Left ventricle myocardium superior (tissue), 1 donor: ENCODE data around the gene PAPPA2. TPM values are rescaled to one million over a fixed set of nuclear protein-coding genes. Genes with fewer than 3 reads are reported as not detected.
A peak's percentile ranks its signal among the peaks of the same experiment; 100 is the strongest.
"Not testable (repeated sequence)": the region's sequence is repeated elsewhere in the genome, so short reads cannot be mapped to it uniquely, and the experiment has no call there.

Source experiments
- ATAC-seq: fragments of 200-7000 bp; cut with Tn5 transposase; one replicate; pipeline ENCODE4 v1.9.1; 2020; ENCODE audit warnings: mild to moderate bottlenecking, moderate library complexity
- DNase-seq: peaks from one replicate; pipeline ENCODE4 v3.0.0-alpha.2; 2020
- intact Hi-C: fragments of 100-400 bp; cut with micrococcal nuclease; formaldehyde crosslinking; loops from one replicate; pipeline ENCODE4 v1.11.0; 2022
- total RNA-seq: library from RNA; stranded (reverse); fragmentation: NEBNext Ultra II Directional; extraction: Animal tissue kit (Norgen Biotek cat#: 25700); gene quantifications from one replicate; pipeline ENCODE4 v1.2.1, GENCODE V29; 2021
- donor health status: DM: no; HTN: yes; CAD: no; lungs with severe emphysema.

Gene PAPPA2
- total RNA-seq, 1 donor from 2014 or later, result 0.45 TPM

GRCh38 chr1:176702901-176703300 lies 239.9 kb downstream of the PAPPA2 start:
- intact Hi-C loops, result no loop called here
- DNase-seq (no peak), ATAC-seq (no peak)

DNA sequence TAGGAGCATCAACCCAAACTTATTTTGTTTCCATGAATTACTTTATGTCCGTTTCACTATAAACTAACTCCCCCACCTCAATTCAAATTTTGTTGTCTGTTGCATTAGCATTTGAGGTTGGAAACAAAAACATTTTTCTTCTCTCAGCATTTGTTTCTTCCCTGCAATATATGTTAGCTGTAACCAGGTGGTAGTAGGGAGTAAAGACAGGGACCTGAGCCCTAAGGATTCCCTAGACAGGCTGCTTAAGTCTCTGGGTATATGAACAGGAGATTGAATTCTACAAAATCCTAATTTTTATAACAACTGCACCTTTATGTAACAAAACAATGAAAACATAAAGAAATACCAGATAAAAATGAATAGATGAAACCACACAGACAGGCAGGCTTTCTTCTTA lies 242.6 kb downstream of the PAPPA2 start:
- DNase-seq, result no peak
- intact Hi-C loops, result no loop called here
- ATAC-seq, result no peak

- DNase-seq (no peak), ATAC-seq (peak; percentile 61)
- intact Hi-C loops, result no loop called here
Observed at GRCh38 chr1:176717066-176717750, 254.2 kb downstream of the PAPPA2 start.

- DNase-seq (no peak), ATAC-seq (no peak)
- intact Hi-C loops, result no loop called here
Observed at GRCh38 chr1:176719447-176719846, 256.5 kb downstream of the PAPPA2 start.

- intact Hi-C loops, result no loop called here
- ATAC-seq, result no peak
- DNase-seq, result no peak
Observed at GRCh38 chr1:176720838-176721237, 257.9 kb downstream of the PAPPA2 start.

GRCh38 chr1:176733661-176734060 lies 270.7 kb downstream of the PAPPA2 start:
- DNase-seq (no peak), ATAC-seq (no peak)
- intact Hi-C loops, result no loop called here

GRCh38 chr1:176735201-176735600 lies 272.2 kb downstream of the PAPPA2 start:
- DNase-seq (no peak), ATAC-seq (no peak)
- intact Hi-C loops, result no loop called here

DNA sequence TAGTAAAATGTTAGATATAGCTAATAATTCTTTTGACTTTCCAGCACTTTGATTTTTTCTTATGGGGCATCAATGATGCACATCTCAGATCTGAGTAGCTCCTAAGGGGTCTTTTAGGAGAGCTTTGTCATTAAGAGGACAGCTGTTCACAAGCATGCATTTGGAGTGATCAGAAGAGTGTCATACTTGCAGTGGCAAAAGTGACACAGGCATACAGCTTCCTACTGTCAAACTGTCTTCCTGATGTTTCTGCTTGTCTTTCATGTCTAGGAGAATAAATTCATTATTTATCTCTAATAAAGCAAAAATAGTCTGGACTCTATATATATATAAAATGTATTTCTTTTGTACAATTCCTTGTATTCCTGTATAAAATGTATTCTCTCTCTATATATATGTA lies 273.0 kb downstream of the PAPPA2 start:
- no peak for DNase-seq
- no peak for ATAC-seq
- intact Hi-C loops, result no loop called here

DNA sequence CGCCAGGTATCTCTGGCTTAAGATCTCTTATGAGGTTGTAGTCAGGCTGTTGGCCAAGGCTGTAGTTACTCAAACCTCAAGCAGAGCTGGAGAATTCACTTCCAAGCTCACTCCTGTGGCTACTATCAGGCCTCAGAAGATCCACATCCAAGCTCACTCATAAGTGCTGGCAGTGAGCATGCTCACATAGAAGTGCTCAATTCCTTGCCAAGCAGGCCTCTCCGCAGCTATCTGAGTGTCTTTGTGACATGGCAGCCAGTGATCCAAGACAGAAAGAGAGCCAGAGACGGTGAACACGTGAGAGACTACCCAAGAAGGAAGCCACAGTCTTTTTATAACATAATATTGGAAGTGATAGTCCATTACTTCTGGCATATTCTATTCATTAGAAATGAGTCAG lies 278.2 kb downstream of the PAPPA2 start:
- ATAC-seq (peak; percentile 66), DNase-seq (no peak)
- intact Hi-C loops, result no loop called here

DNA sequence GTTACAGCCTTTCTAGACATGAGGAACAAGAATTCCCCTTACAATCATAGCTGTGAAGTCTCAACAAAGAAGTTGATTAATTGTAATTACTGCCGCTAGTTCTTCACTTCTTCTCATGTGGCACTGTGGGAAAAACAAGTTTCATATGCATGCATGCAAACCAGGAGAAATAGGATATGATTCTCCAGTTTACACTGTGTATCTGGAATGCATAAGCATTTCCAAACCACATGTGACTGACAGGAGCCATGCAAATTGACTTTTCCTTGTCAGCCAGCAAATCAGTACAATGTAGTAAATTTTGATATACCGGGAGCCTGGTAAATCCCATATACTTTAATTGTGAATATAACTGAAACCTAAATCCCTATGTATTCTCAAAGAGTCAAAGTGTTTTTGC lies 279.3 kb downstream of the PAPPA2 start:
- DNase-seq (no peak), ATAC-seq (no peak)
- intact Hi-C loops, result no loop called here

DNA sequence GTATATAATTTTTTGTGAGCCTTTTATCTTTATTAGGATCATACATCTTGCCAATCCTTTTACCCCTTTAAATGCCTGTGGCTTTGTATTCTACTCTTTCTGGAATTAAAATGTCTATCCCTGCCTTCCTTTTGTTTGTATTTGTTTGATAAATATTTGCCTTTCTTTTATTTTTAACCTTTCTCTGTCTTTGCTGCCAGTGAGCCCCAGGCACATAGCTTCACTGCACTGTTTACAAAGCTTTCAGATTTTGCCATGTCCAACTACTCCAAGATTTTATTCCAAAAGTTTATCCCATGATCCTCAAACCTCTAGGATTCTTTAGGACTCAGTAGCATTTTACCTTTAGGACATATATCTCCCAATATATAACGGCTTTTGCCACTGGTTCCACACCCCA lies 281.2 kb downstream of the PAPPA2 start:
- ATAC-seq (no peak), DNase-seq (no peak)
- intact Hi-C loops, result no loop called here

DNA sequence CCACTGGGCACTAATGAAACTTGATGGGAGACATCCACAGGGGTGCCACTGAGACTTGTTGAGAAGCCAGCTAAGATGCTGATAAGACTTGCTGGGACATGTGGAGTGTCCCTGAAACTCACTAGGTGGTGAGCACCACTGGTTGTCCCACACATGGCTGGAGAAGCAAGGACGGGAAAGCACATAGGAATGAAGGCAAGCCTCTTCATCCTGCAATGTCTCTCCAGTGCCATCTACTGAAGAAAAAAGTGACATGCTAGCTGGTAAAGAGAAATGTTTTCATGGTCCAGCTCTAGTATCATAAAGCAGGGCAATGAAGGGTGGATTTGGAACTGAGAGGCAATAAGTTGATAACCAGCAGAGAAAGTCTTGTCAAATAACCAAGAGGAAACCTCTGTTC lies 283.0 kb downstream of the PAPPA2 start:
- intact Hi-C loops, result no loop called here
- ATAC-seq, result no peak

GRCh38 chr1:176752505-176752904 lies 289.5 kb downstream of the PAPPA2 start:
- no peak for DNase-seq
- intact Hi-C loops, result no loop called here
- ATAC-seq, result no peak

More for the DNA sequence above, 283.0 kb downstream of the PAPPA2 start:
- DNase-seq, result no peak

DNA sequence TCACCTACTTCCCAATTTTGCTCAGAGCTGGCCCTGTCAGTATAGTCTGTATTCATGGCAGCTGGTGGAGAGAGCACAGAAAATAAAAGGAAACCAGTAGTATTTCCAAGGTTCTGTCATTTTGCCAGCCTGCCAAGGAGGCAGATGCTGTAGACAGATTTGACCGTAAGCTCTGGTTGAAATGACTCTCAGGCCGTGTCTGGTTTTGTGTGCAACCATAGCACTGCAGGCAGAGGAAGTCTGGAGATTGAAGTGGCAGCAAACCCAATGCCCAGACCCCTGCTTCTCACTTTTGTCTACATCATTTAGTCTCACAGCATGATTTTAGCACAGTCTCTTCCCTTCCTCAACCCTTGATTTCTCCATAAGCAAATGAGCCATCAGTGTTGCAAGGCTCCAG lies 291.7 kb downstream of the PAPPA2 start:
- intact Hi-C loops, result no loop called here
- ATAC-seq (no peak), DNase-seq (no peak)

GRCh38 chr1:176756817-176757216 lies 293.8 kb downstream of the PAPPA2 start:
- ATAC-seq, intact Hi-C loops, DNase-seq: not testable (repeated sequence)

GRCh38 chr1:176765608-176766007 lies 302.6 kb downstream of the PAPPA2 start:
- intact Hi-C loops, result no loop called here

DNA sequence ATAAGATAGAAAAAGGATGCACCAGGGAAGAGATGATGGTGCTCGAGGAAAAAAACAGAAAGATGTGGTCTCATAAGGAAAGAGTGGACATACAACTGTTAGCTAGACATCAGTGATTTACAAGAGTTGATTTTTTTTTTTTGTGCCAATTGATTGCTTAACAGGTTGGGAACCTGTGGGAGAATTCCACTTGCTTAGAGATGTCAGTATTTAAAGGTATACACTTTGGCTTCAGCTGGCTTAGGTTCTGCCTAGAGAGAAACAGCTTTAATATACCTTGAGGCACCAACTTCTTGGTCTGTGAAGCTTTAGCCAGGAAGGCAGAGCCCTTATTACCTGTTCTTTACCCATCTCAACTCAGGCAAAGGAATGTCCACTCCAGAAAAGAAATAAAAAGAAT lies 303.8 kb downstream of the PAPPA2 start:
- ATAC-seq, result no peak
- no peak for DNase-seq
- intact Hi-C loops, result no loop called here

More at GRCh38 chr1:176765608-176766007, 302.6 kb downstream of the PAPPA2 start:
- DNase-seq (no peak), ATAC-seq (no peak)

DNA sequence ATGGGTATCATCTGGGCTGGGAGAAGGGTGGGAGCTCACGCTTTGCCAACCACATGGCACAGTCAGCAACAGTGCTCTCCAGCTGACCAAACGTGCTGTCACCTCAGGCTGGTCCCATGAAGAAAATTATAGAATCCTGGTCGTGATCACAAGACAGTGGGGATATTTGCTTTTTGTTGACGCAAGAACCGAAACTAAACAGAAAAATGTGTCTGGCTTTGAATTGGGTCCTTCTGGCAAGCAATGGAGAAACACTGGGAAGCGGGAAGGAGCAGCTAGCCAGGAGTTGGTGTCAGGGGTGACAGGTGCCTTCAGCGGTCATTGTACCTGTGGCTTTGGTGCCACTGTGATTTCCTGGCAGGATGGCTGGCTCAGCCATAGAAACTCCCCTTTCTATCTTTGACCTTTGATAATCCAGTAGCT lies 304.8 kb downstream of the PAPPA2 start:
- intact Hi-C loops, result no loop called here

DNA sequence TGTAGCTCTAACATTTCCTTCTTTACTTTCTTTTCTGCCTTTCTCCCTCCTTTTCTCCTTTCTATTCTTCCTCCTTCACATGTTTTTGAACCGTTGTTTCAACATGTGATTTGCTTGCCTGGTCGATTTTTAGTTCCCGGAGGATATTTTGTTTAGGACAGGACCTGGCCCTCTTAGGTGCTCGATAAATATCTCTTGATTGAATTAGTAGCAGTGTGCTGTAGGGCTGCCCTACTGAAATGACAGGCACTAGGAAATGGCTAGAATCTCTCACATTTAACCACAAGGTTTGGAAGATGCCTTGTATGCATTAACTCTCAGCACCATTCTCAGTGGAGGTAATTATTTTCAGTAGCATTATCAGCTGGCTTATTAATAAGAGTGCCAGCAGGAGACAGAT lies 305.6 kb downstream of the PAPPA2 start:
- ATAC-seq (no peak), DNase-seq (no peak)
- intact Hi-C loops, result no loop called here

More for the DNA sequence above, 304.8 kb downstream of the PAPPA2 start:
- no peak for DNase-seq
- ATAC-seq, result no peak

DNA sequence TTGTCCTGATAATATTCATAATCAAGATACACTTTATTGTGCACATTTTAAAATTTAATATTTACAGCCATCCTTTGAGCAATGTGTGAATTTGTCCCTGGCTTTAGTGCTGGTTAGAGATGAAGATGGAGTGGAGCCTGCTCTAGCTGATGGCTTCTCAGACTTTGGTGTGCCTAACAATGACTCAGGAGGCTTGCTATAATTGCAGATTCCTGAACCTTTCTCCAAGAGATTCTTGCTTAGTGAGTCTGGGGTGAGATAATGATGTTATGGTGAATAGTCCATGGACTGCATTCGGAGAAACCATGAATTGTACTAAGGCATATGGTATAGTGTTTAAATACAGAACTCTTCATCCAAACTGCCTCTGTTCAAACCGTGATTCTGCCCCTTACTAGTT lies 307.1 kb downstream of the PAPPA2 start:
- intact Hi-C loops, result no loop called here
- ATAC-seq (no peak), DNase-seq (no peak)

DNA sequence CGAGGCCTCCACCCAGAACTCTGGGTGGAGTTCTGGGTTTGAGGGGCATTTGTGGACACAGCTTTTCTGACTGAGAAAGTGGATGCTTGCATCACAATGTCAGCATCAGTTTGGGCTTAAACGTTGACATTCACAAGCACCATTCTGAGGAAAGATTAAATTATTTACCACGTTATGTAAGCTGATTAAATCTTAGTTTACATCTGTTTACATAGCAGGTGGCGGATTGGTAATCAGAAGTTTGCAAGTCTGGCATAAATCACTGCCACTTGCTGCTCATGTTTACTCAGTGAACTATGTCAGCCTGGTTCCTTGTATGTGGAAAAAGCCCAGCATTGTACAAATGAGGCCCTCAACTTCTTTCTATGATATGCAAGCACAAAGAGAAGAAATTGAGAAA lies 310.1 kb downstream of the PAPPA2 start:
- no peak for DNase-seq
- no peak for ATAC-seq
- intact Hi-C loops, result no loop called here

DNA sequence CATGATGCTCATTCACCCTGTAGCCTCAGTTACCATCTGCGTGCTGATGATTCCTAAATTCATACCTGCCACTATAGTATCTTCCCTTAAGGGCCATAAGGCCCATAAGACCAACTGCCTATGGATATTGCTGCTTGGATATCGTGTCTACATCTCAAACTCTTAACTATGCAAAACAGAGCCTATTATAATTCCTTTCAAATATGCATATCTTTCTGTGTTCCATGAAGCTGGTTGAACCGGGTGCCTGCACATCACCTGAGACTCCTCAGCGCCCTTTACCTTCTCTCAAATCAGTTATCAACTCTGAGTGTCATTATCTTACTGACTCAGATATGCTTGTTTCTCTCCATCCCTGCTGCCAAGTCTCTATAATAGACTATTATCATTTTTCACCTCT lies 311.2 kb downstream of the PAPPA2 start:
- intact Hi-C loops, result no loop called here
- ATAC-seq, result no peak
- no peak for DNase-seq
